Measurements from ENCODE around the gene KLHL6.
"Not testable (repeated sequence)": the region's sequence is repeated elsewhere in the genome, so short reads cannot be mapped to it uniquely, and the experiment has no call there.

KLHL6 gene

GRCh38 chr3:183487896-183488295 is 67.6 kb downstream of the KLHL6 start:
- peaks cover 9% of the 10 kb centered on the region for H3K4me1 ChIP-seq (ENCODE audit: control insufficient read depth, insufficient read depth, low read length)
- H3K27me3 ChIP-seq (ENCODE audit: control insufficient read depth, insufficient read depth, low read length, poor library complexity, severe bottlenecking), result no peaks in the 10 kb centered on the region
- no peaks in the 10 kb centered on the region for H3K9me3 ChIP-seq (ENCODE audit: control insufficient read depth, low read length)
- whole genome bisulfite sequencing, 2 experiments, result 91 to 94% methylated on average over 6 of the region's 6 CpGs
- no peak overlapping the region for H3K27ac ChIP-seq (ENCODE audit: insufficient read depth, low read depth, low read length, poor library complexity, severe bottlenecking)
- H3K36me3 ChIP-seq (ENCODE audit: control insufficient read depth, insufficient read depth, low read length), result no peaks in the 10 kb centered on the region
- H3K4me3 ChIP-seq (ENCODE audit: insufficient read depth, low read depth, low read length), result no peak overlapping the region

- Histone ChIP-seq H3K4me3 (ENCODE audit: insufficient read depth, low read depth, low read length) (no peak overlapping the region), H3K4me1 (ENCODE audit: control insufficient read depth, insufficient read depth, low read length) (peaks cover 9% of the 10 kb centered on the region), H3K9me3 (ENCODE audit: control insufficient read depth, low read length) (no peaks in the 10 kb centered on the region), H3K36me3 (ENCODE audit: control insufficient read depth, insufficient read depth, low read length) (no peaks in the 10 kb centered on the region), H3K27ac (ENCODE audit: insufficient read depth, low read depth, low read length, poor library complexity, severe bottlenecking) (no peak overlapping the region), H3K27me3 (ENCODE audit: control insufficient read depth, insufficient read depth, low read length, poor library complexity, severe bottlenecking) (no peaks in the 10 kb centered on the region)
- 37 to 39% methylated on average over 4 of the region's 4 CpGs for WGBS, 2 experiments
Measured at GRCh38 chr3:183487016-183487415, 68.5 kb downstream of the KLHL6 start.

GRCh38 chr3:183486472-183486871 is 69.0 kb downstream of the KLHL6 start:
- Histone ChIP-seq H3K4me1 (ENCODE audit: control insufficient read depth, insufficient read depth, low read length) (peaks cover 9% of the 10 kb centered on the region), H3K27ac (ENCODE audit: insufficient read depth, low read depth, low read length, poor library complexity, severe bottlenecking) (no peak overlapping the region), H3K9me3 (ENCODE audit: control insufficient read depth, low read length) (no peaks in the 10 kb centered on the region), H3K27me3 (ENCODE audit: control insufficient read depth, insufficient read depth, low read length, poor library complexity, severe bottlenecking) (no peaks in the 10 kb centered on the region), H3K36me3 (ENCODE audit: control insufficient read depth, insufficient read depth, low read length) (no peaks in the 10 kb centered on the region), H3K4me3 (ENCODE audit: insufficient read depth, low read depth, low read length) (no peak overlapping the region)
- 93 to 94% methylated on average over 6 of the region's 6 CpGs for WGBS, 2 experiments

- no peak overlapping the region for H3K27ac ChIP-seq (ENCODE audit: insufficient read depth, low read depth, low read length, poor library complexity, severe bottlenecking)
- H3K27me3 ChIP-seq (ENCODE audit: control insufficient read depth, insufficient read depth, low read length, poor library complexity, severe bottlenecking), result no peaks in the 10 kb centered on the region
- 82 to 86% methylated on average over 6 of the region's 6 CpGs for WGBS, 2 experiments
- H3K4me1 ChIP-seq (ENCODE audit: control insufficient read depth, insufficient read depth, low read length), result peaks cover 9% of the 10 kb centered on the region
- no peak overlapping the region for H3K4me3 ChIP-seq (ENCODE audit: insufficient read depth, low read depth, low read length)
- H3K36me3 ChIP-seq (ENCODE audit: control insufficient read depth, insufficient read depth, low read length), result no peaks in the 10 kb centered on the region
- H3K9me3 ChIP-seq (ENCODE audit: control insufficient read depth, low read length), result no peaks in the 10 kb centered on the region
Measured at GRCh38 chr3:183485585-183485984, 69.9 kb downstream of the KLHL6 start.

GRCh38 chr3:183485093-183485492 is 70.4 kb downstream of the KLHL6 start:
- no peaks in the 10 kb centered on the region for H3K27me3 ChIP-seq (ENCODE audit: control insufficient read depth, insufficient read depth, low read length, poor library complexity, severe bottlenecking)
- no peaks in the 10 kb centered on the region for H3K36me3 ChIP-seq (ENCODE audit: control insufficient read depth, insufficient read depth, low read length)
- peaks cover 9% of the 10 kb centered on the region for H3K4me1 ChIP-seq (ENCODE audit: control insufficient read depth, insufficient read depth, low read length)
- 91 to 92% methylated on average over 6 of the region's 6 CpGs for WGBS, 2 experiments
- no peak overlapping the region for H3K27ac ChIP-seq (ENCODE audit: insufficient read depth, low read depth, low read length, poor library complexity, severe bottlenecking)
- no peak overlapping the region for H3K4me3 ChIP-seq (ENCODE audit: insufficient read depth, low read depth, low read length)
- H3K9me3 ChIP-seq (ENCODE audit: control insufficient read depth, low read length), result no peaks in the 10 kb centered on the region

- Histone ChIP-seq H3K27me3 (ENCODE audit: control insufficient read depth, insufficient read depth, low read length, poor library complexity, severe bottlenecking) (no peaks in the 10 kb centered on the region), H3K36me3 (ENCODE audit: control insufficient read depth, insufficient read depth, low read length) (no peaks in the 10 kb centered on the region), H3K27ac (ENCODE audit: insufficient read depth, low read depth, low read length, poor library complexity, severe bottlenecking) (no peak overlapping the region), H3K4me1 (ENCODE audit: control insufficient read depth, insufficient read depth, low read length) (peaks cover 11% of the 10 kb centered on the region), H3K9me3 (ENCODE audit: control insufficient read depth, low read length) (no peaks in the 10 kb centered on the region), H3K4me3 (ENCODE audit: insufficient read depth, low read depth, low read length) (no peak overlapping the region)
- 90 to 91% methylated on average over 4 of the region's 4 CpGs for WGBS, 2 experiments
Measured at GRCh38 chr3:183484431-183485075, 71.0 kb downstream of the KLHL6 start.

GRCh38 chr3:183481582-183481981 is 73.9 kb downstream of the KLHL6 start:
- Histone ChIP-seq H3K4me1 (ENCODE audit: control insufficient read depth, insufficient read depth, low read length) (peaks cover 9% of the 10 kb centered on the region), H3K27me3 (ENCODE audit: control insufficient read depth, insufficient read depth, low read length, poor library complexity, severe bottlenecking) (no peaks in the 10 kb centered on the region)
- 94 to 95% methylated on average over 7 to 8 of the region's 8 CpGs for WGBS, 2 experiments

GRCh38 chr3:183478501-183478900 is 77.0 kb downstream of the KLHL6 start:
- Histone ChIP-seq H3K4me3 (ENCODE audit: insufficient read depth, low read depth, low read length) (no peak overlapping the region), H3K4me1 (ENCODE audit: control insufficient read depth, insufficient read depth, low read length) (peaks cover 6% of the 10 kb centered on the region), H3K9me3 (ENCODE audit: control insufficient read depth, low read length) (no peaks in the 10 kb centered on the region), H3K27ac (ENCODE audit: insufficient read depth, low read depth, low read length, poor library complexity, severe bottlenecking) (no peak overlapping the region), H3K27me3 (ENCODE audit: control insufficient read depth, insufficient read depth, low read length, poor library complexity, severe bottlenecking) (no peaks in the 10 kb centered on the region), H3K36me3 (ENCODE audit: control insufficient read depth, insufficient read depth, low read length) (no peaks in the 10 kb centered on the region)
- WGBS, 2 experiments, result 83 to 85% methylated on average over 10 of the region's 10 CpGs

More at GRCh38 chr3:183481582-183481981, 73.9 kb downstream of the KLHL6 start:
- H3K4me3 ChIP-seq (ENCODE audit: insufficient read depth, low read depth, low read length), result no peak overlapping the region
- no peaks in the 10 kb centered on the region for H3K9me3 ChIP-seq (ENCODE audit: control insufficient read depth, low read length)
- H3K36me3 ChIP-seq (ENCODE audit: control insufficient read depth, insufficient read depth, low read length), result no peaks in the 10 kb centered on the region
- H3K27ac ChIP-seq (ENCODE audit: insufficient read depth, low read depth, low read length, poor library complexity, severe bottlenecking), result no peak overlapping the region

- H3K36me3 ChIP-seq (ENCODE audit: control insufficient read depth, insufficient read depth, low read length), result no peaks in the 10 kb centered on the region
- no peak overlapping the region for H3K27ac ChIP-seq (ENCODE audit: insufficient read depth, low read depth, low read length, poor library complexity, severe bottlenecking)
- H3K4me1 ChIP-seq (ENCODE audit: control insufficient read depth, insufficient read depth, low read length), result peaks cover 6% of the 10 kb centered on the region
- H3K27me3 ChIP-seq (ENCODE audit: control insufficient read depth, insufficient read depth, low read length, poor library complexity, severe bottlenecking), result no peaks in the 10 kb centered on the region
- 83 to 84% methylated on average over 8 of the region's 8 CpGs for WGBS, 2 experiments
- no peaks in the 10 kb centered on the region for H3K9me3 ChIP-seq (ENCODE audit: control insufficient read depth, low read length)
- H3K4me3 ChIP-seq (ENCODE audit: insufficient read depth, low read depth, low read length), result no peak overlapping the region
Measured at GRCh38 chr3:183477801-183478456, 77.6 kb downstream of the KLHL6 start.

- H3K4me3 ChIP-seq (ENCODE audit: insufficient read depth, low read depth, low read length); H3K4me1 ChIP-seq (ENCODE audit: control insufficient read depth, insufficient read depth, low read length); H3K9me3 ChIP-seq (ENCODE audit: control insufficient read depth, low read length); H3K27me3 ChIP-seq (ENCODE audit: control insufficient read depth, insufficient read depth, low read length, poor library complexity, severe bottlenecking); H3K27ac ChIP-seq (ENCODE audit: insufficient read depth, low read depth, low read length, poor library complexity, severe bottlenecking); H3K36me3 ChIP-seq (ENCODE audit: control insufficient read depth, insufficient read depth, low read length): not testable (repeated sequence)
- 100% methylated on average over 1 of the region's 1 CpG; no CpG with 5 or more reads in 1 of the 2 experiments for WGBS, 2 experiments
Measured at GRCh38 chr3:183475764-183476162, 79.7 kb downstream of the KLHL6 start.

All from ectodermal cell (in vitro differentiated cells).